A673 (cell line): ENCODE measurements around the gene MAST3.

Source experiments
- EZH2 ChIP-seq: fragments of 200-600 bp; sonication (generic); IDR thresholded peaks from 2 replicates; pipeline ENCODE4 v1.6.1; 2017; ENCODE audit warnings: borderline replicate concordance, low read depth, mild to moderate bottlenecking, mixed read lengths, antibody characterized with exemption, low read length; ENCODE audit not compliant: poor library complexity, severe bottlenecking
- TF ChIP-seq, protein P1 (sequence below): fragments of 300-800, 200-600 bp; sonication (generic); conservative IDR thresholded peaks from 2 replicates; pipeline ENCODE4 v1.5.1; 2017; ENCODE audit warnings: low read depth, mild to moderate bottlenecking, antibody characterized with exemption, low read length, moderate library complexity, mixed read lengths

DNA sequence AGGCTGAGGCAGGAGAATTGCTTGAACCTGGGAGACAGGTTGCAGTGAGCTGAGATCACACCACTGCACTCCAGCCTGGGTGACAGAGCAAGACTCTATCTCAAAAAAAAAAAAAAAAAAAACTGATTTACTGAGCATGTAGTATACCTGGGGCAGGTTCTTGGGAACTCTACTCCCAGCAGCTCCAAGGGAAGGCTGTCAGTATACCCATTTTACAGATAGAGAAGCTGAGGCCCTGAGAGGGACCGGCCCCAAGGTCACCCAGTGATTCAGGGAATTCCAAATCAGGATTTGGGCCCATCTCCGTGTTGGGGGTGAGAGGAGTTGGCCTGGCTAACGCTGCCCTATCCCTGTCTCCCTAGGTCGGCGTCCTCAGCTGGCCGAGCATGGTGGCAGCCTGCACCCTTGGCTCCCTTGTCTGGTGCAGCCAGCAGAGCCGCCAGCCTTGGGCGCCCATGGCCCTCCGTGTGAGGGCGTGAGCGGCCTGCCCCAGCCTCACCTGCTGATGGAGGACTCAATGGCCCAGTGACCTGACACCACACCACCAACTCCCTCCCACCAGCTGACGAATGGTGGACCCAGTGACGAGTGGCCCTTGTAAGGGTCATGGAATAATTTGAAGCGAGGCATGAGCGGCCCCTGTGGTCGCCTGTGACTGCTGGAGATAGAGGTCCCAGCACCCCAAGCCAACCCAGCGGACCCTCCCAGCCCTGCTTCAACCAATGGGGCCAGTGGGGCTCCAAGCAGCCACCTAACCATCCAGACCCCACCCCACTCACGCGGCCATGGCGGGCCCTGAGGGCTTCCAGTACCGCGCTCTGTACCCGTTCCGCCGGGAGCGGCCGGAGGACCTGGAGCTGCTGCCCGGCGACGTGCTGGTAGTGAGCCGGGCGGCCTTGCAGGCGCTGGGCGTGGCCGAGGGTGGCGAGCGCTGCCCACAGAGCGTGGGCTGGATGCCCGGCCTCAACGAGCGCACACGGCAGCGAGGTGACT, 57.8 kb downstream of the MAST3 start:
- TF ChIP-seq, protein P1, sequence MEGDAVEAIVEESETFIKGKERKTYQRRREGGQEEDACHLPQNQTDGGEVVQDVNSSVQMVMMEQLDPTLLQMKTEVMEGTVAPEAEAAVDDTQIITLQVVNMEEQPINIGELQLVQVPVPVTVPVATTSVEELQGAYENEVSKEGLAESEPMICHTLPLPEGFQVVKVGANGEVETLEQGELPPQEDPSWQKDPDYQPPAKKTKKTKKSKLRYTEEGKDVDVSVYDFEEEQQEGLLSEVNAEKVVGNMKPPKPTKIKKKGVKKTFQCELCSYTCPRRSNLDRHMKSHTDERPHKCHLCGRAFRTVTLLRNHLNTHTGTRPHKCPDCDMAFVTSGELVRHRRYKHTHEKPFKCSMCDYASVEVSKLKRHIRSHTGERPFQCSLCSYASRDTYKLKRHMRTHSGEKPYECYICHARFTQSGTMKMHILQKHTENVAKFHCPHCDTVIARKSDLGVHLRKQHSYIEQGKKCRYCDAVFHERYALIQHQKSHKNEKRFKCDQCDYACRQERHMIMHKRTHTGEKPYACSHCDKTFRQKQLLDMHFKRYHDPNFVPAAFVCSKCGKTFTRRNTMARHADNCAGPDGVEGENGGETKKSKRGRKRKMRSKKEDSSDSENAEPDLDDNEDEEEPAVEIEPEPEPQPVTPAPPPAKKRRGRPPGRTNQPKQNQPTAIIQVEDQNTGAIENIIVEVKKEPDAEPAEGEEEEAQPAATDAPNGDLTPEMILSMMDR = no peak
- no peak for TF ChIP-seq EZH2
